Kidney (tissue), 14 donors: ENCODE data around the gene KNDC1. TPM values are rescaled to one million over a fixed set of nuclear protein-coding genes. Genes with fewer than 3 reads are reported as not detected.
A peak's percentile ranks its signal among the peaks of the same experiment; 100 is the strongest.

ENCODE experiments used
- DNase-seq, 5 donors: peaks; one replicate each; pipeline ENCODE4 v3.0.0-alpha.2; 2013 to 2020
- FAIRE-seq: peaks from 2 replicates; lab custom pipeline; 2012; peaks lifted over from hg19 to GRCh38; lab: Jason Lieb, UNC
- H3K27ac ChIP-seq, 2 donors: one replicate each; pipeline ENCODE4 v1.7.0; 2013; ENCODE audit warnings: low read depth in 2 of 2, low read length in 2 of 2, inconsistent platforms in 1 of 2
- H3K27me3 ChIP-seq: one replicate; pipeline ENCODE4 v1.7.1; 2013; ENCODE audit warnings: low read length, inconsistent platforms; ENCODE audit not compliant: control insufficient read depth, insufficient read depth
- H3K36me3 ChIP-seq, 3 donors: one replicate each; pipeline versions ENCODE4 v1.7.0 to v1.7.1; 2013; ENCODE audit warnings: low read length in 3 of 3, control low read depth in 1 of 3, inconsistent platforms in 1 of 3; ENCODE audit not compliant: insufficient read depth in 3 of 3, control insufficient read depth in 2 of 3
- H3K4me1 ChIP-seq, 3 donors: one replicate each; pipeline versions ENCODE4 v1.7.0 to v1.7.1; 2013; ENCODE audit warnings: low read length in 3 of 3, inconsistent platforms in 1 of 3, low read depth in 1 of 3; ENCODE audit not compliant: control insufficient read depth in 2 of 3, insufficient read depth in 2 of 3
- H3K4me3 ChIP-seq, 3 donors: one replicate each; pipeline versions ENCODE4 v1.7.0 to v1.8.1; 2013; ENCODE audit warnings: low read length in 3 of 3, control low read depth in 1 of 3, inconsistent platforms in 1 of 3
- H3K9ac ChIP-seq, 3 donors: one replicate each; pipeline versions ENCODE4 v1.7.0 to v1.7.1; 2013; ENCODE audit warnings: low read length in 3 of 3, control low read depth in 1 of 3, inconsistent platforms in 1 of 3
- H3K9me3 ChIP-seq, 3 donors: one replicate each; pipeline versions ENCODE4 v1.7.0 to v1.7.1; 2013; ENCODE audit warnings: low read length in 3 of 3, control low read depth in 1 of 3, inconsistent platforms in 1 of 3; ENCODE audit not compliant: control insufficient read depth in 2 of 3, insufficient read depth in 1 of 3
- CTCF ChIP-seq: IDR thresholded peaks from 3 replicates; pipeline ENCODE4 v1.5.1; 2012; ENCODE audit warnings: mild to moderate bottlenecking, moderate library complexity, borderline replicate concordance; ENCODE audit not compliant: insufficient read depth; ENCODE audit errors: extremely low read depth
- intact Hi-C: fragments of 100-400 bp; cut with DNase I; formaldehyde crosslinking; loops from one replicate; pipeline ENCODE4 v1.11.1; 2022
- polyA plus RNA-seq: library from polyadenylated mRNA; stranded (reverse); fragments of 350-450 nt; fragmentation: Illumina TruSeq; extraction: RNeasy Lipid Tissue Mini Kit (QIAGEN cat#74804); gene quantifications from one replicate; pipeline ENCODE4 v1.2.3, GENCODE V29; 2014; ENCODE audit warnings: low read depth, low replicate concordance; ENCODE audit not compliant: insufficient read depth
- total RNA-seq: library from RNA; stranded (reverse); fragmentation: NEBNext Ultra II Directional; extraction: Animal tissue kit (Norgen Biotek cat#: 25700); gene quantifications from one replicate; pipeline ENCODE4 v1.2.1, GENCODE V29; 2021
- donor health status: control.
- donor health status: control.
- donor health status: control.
- donor health status: control.
- donor health status: control.
- donor health status: DM: yes; HTN: yes; CAD: no.
- donor health status: Normal renal cell carcinoma (clear cell type).

Gene KNDC1
- total and polyA plus RNA-seq, 2 donors from 2014 or later = 0.43 to 8.7 TPM

DNA sequence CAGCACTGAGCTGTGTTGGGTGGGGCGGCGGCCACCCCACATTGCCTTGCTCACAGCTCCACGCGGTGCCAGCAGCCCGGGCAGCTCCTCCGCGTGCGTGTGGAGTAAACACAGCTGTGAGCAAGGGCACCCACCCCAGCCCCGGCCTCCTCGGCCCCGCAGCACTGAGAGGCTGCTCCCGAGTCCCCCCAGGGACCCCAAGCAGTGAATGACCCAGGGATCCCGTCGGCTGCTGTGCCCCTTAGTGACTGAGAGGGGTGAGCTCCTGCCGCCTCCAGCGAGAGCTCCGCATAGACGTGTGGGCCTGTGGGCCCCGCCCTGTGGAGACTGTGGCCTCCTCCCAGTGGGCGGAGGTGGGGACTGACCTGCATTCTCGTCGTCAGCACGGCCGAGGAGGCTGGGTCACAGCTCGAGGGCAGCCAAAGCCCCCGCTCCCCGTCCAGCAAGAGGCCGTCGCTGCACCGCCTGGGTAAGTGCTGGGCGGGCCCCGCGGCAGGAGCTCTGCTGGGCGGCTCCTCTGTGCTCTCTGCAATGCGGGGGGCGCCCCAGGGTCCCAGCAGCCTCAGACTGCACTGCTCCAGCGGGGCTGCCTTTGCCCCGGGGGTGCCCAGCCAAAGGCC, 40.1 kb downstream of the KNDC1 start:
- no peak for TF ChIP-seq CTCF
- no peak overlapping the region for H3K27ac ChIP-seq
- H3K9me3 ChIP-seq = no peaks in the 10 kb centered on the region
- H3K4me3 ChIP-seq = no peak overlapping the region
- FAIRE-seq = no peak
- no peaks in the 10 kb centered on the region for H3K36me3 ChIP-seq
- peak in 1 of 5 donors; percentile 66 for DNase-seq
- H3K9ac ChIP-seq = no peak overlapping the region
- H3K4me1 ChIP-seq = no peaks in the 10 kb centered on the region
- H3K27me3 ChIP-seq = no peaks in the 10 kb centered on the region
- intact Hi-C loops = no loop called here

DNA sequence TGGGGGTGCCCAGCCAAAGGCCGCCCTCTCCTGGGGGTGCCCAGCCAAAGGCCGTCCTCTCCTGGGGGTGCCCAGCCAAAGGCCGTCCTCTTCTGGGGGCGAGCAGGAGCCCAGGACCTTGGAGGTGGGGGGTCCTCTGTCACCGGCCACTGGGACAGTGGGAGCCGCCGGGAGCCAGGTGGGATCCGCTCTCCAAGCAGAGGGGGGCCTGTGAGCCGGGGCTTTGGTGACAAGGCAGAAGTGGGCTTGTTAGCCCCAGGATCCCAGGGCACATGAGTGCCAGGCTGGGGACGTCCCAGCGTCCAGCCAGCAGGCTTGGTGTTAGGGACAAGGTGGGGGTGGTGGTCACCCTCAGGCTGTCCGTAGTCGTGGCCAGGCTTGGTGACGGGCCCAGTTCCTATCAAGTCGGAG, 40.6 kb downstream of the KNDC1 start:
- FAIRE-seq (no peak), DNase-seq (peak in 1 of 5 donors; percentile 59)
- H3K36me3 ChIP-seq = no peaks in the 10 kb centered on the region

DNA sequence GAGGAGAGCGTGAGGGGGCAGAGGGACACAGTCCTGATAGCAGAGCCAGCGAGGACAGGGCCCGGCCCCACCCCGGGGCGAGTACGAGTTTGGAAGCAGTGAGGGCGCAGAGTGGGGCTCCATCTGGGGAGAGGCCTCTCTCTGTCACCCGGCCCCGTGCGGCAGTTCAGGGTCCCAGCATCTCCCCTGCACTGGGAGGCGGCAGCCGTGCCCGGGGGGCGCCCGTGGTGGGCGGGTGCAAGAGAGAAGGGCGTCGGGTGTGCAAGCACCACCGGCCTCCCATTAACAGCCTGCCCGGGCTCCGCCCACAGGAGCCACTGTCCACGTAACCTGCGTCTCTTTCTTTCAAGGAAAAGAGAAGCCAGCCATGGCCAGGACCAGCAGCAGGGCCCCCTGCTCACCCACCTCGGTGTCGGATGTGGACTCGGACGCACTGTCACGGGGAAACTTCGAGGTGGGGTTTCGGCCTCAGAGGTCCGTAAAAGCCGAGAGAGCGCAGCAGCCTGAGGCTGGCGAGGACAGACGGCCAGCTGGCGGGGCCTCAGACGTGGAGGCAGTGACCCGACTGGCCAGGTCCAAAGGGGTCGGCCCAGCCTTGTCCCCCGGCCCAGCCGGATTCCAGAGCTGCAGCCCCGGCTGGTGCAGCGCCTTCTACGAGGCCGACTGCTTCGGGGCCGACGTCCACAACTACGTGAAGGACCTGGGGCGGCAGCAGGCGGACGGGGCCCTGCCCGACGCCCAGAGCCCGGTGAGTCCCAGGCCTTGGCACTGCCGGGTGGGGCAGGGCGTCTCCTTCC, 41.3 kb downstream of the KNDC1 start:
- intact Hi-C loops = no loop called here
- Histone ChIP-seq H3K27ac (no peak overlapping the region), H3K36me3 (no peaks in the 10 kb centered on the region), H3K4me3 (no peak overlapping the region), H3K27me3 (no peaks in the 10 kb centered on the region), H3K4me1 (no peaks in the 10 kb centered on the region), H3K9ac (no peak overlapping the region), H3K9me3 (no peaks in the 10 kb centered on the region)
- DNase-seq (peak in 1 of 5 donors; percentile 65), FAIRE-seq (no peak)
- TF ChIP-seq CTCF = no peak

More for the DNA sequence above, 40.6 kb downstream of the KNDC1 start:
- Histone ChIP-seq H3K4me1 (no peaks in the 10 kb centered on the region), H3K27me3 (no peaks in the 10 kb centered on the region), H3K4me3 (no peak overlapping the region), H3K27ac (no peak overlapping the region), H3K9me3 (no peaks in the 10 kb centered on the region), H3K9ac (no peak overlapping the region)
- intact Hi-C loops = no loop called here
- no peak for TF ChIP-seq CTCF
